Neural progenitor cell (in vitro differentiated cells): Measurements from ENCODE around the gene PCDH20.

Experiments
- EZH2 ChIP-seq: fragments of 200-600 bp; sonication (generic); IDR thresholded peaks from 2 replicates; pipeline ENCODE4 v1.6.1; 2017; ENCODE audit warnings: antibody characterized with exemption, mild to moderate bottlenecking, moderate library complexity
- EZH2phosphoT487 ChIP-seq: fragments of 200-600 bp; sonication (generic); IDR thresholded peaks from 2 replicates; pipeline ENCODE4 v1.6.1; 2017; ENCODE audit warnings: antibody characterized with exemption
- TF ChIP-seq, protein P1 (sequence below): fragments of 200-600 bp; sonication (generic); IDR thresholded peaks from 2 replicates; pipeline ENCODE4 v1.5.1; 2017; ENCODE audit warnings: antibody characterized with exemption, mild to moderate bottlenecking

DNA sequence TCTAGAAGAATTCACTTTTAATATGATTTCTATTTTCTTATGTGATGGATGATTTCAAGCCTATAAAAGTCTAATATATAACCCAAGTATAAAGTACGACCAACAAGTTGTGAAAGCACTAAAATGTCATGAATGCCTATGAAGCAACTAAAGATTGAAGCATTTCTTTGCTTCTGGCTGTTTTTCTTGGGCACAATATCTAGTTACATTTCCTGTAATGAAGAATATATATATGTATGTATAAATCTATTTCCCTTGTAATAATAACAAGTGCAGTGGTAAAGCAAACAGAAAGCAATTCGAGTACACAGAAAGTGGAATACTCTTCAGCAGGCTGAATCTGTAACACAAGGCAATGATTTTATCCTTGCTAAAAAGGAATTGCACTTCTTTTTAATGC lies 5.4 kb downstream of the PCDH20 start:
- TF ChIP-seq, protein P1, sequence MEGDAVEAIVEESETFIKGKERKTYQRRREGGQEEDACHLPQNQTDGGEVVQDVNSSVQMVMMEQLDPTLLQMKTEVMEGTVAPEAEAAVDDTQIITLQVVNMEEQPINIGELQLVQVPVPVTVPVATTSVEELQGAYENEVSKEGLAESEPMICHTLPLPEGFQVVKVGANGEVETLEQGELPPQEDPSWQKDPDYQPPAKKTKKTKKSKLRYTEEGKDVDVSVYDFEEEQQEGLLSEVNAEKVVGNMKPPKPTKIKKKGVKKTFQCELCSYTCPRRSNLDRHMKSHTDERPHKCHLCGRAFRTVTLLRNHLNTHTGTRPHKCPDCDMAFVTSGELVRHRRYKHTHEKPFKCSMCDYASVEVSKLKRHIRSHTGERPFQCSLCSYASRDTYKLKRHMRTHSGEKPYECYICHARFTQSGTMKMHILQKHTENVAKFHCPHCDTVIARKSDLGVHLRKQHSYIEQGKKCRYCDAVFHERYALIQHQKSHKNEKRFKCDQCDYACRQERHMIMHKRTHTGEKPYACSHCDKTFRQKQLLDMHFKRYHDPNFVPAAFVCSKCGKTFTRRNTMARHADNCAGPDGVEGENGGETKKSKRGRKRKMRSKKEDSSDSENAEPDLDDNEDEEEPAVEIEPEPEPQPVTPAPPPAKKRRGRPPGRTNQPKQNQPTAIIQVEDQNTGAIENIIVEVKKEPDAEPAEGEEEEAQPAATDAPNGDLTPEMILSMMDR, result no peak
- TF ChIP-seq EZH2phosphoT487, result no peak
- TF ChIP-seq EZH2, result no peak
